Calu3 (cell line): ENCODE results near the gene FABP1. TPM values are rescaled to one million over a fixed set of nuclear protein-coding genes. Genes with fewer than 3 reads are reported as not detected.

Experiments used
- BruUV-seq: library from RNA; stranded (reverse); fragments of 400-500 nt; replicated peaks from 2 replicates; lab custom pipeline; 2021; lab: Mats Ljungman, UMichigan
- CTCF ChIA-PET: fragments of 300-600 bp; sonication (Branson Sonifier 250); formaldehyde crosslinking; loops from one replicate; lab custom pipeline; 2022; ENCODE audit warnings: antibody characterized with exemption; lab: Charles Lee
- DNase-seq: peaks from one replicate; pipeline ENCODE4 v3.0.0; 2022
- H3K27ac Mint-ChIP-seq: one replicate; pipeline ENCODE4 v1.8.0; 2022; ENCODE audit warnings: mixed read lengths; ENCODE audit not compliant: unreplicated experiment
- H3K27me3 Mint-ChIP-seq: one replicate; pipeline ENCODE4 v1.8.0; 2022; ENCODE audit warnings: mixed read lengths; ENCODE audit not compliant: unreplicated experiment
- H3K36me3 Mint-ChIP-seq: one replicate; pipeline ENCODE4 v1.8.0; 2022; ENCODE audit warnings: mild to moderate bottlenecking, moderate library complexity, mixed read lengths; ENCODE audit not compliant: insufficient read depth, unreplicated experiment
- H3K4me1 Mint-ChIP-seq: one replicate; pipeline ENCODE4 v1.8.0; 2022; ENCODE audit warnings: mild to moderate bottlenecking, low read depth, mixed read lengths; ENCODE audit not compliant: unreplicated experiment
- H3K4me3 Mint-ChIP-seq: one replicate; pipeline ENCODE4 v1.8.0; 2022; ENCODE audit warnings: mild to moderate bottlenecking, low read depth, moderate library complexity, mixed read lengths; ENCODE audit not compliant: unreplicated experiment
- H3K9me3 Mint-ChIP-seq: one replicate; pipeline ENCODE4 v1.8.0; 2022; ENCODE audit warnings: low read depth, mixed read lengths; ENCODE audit not compliant: unreplicated experiment
- intact Hi-C: fragments of 100-400 bp; cut with micrococcal nuclease; formaldehyde crosslinking; loops from one replicate; pipeline ENCODE4 v1.10.0; 2022; ENCODE audit not compliant: unreplicated experiment
- total RNA-seq: library from RNA; stranded (reverse); gene quantifications from 2 replicates; pipeline ENCODE4 v1.2.3, GENCODE V29; 2022
- TF ChIP-seq, protein P1 (sequence below): fragments of 200-600 bp; IDR thresholded peaks from one replicate; pipeline ENCODE4 v1.8.0; 2022; ENCODE audit warnings: antibody characterized with exemption; ENCODE audit not compliant: unreplicated experiment

FABP1 gene
- total RNA-seq, 1 experiment from 2014 or later: not detected

- Mint-ChIP-seq H3K27ac (no peak overlapping the region), H3K4me3 (no peak overlapping the region), H3K4me1 (no peaks in the 10 kb centered on the region), H3K27me3 (peaks cover 45% of the 10 kb centered on the region), H3K9me3 (peaks cover 9% of the 10 kb centered on the region), H3K36me3 (no peaks in the 10 kb centered on the region)
- intact Hi-C loops: no loop called here
- no peak for DNase-seq
- CTCF ChIA-PET: no interaction called here
- TF ChIP-seq, protein P1, sequence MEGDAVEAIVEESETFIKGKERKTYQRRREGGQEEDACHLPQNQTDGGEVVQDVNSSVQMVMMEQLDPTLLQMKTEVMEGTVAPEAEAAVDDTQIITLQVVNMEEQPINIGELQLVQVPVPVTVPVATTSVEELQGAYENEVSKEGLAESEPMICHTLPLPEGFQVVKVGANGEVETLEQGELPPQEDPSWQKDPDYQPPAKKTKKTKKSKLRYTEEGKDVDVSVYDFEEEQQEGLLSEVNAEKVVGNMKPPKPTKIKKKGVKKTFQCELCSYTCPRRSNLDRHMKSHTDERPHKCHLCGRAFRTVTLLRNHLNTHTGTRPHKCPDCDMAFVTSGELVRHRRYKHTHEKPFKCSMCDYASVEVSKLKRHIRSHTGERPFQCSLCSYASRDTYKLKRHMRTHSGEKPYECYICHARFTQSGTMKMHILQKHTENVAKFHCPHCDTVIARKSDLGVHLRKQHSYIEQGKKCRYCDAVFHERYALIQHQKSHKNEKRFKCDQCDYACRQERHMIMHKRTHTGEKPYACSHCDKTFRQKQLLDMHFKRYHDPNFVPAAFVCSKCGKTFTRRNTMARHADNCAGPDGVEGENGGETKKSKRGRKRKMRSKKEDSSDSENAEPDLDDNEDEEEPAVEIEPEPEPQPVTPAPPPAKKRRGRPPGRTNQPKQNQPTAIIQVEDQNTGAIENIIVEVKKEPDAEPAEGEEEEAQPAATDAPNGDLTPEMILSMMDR: no peak
- BruUV-seq: no TSS peak
Observed at GRCh38 chr2:88144914-88145497, 17.1 kb upstream of the FABP1 start.

DNA sequence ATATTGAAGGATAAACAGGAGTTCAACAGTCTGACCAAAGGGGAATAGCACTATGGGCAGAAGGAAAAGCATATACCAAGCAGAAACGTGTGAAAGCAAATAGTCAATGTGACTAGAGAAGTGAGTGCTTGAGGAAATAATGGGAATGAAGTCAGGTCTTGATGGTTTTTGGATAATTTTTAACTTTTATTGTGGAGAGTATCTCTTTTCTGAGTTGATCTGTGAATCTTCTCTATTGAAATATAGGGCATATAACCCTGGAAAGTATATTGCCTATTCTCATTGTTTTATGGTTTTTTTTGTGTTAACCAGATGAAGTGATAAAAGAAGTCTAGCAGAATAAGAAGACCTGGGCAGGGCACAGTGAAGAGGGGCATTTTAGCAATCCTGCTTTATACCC is 16.4 kb upstream of the FABP1 start:
- Mint-ChIP-seq H3K4me3 (no peak overlapping the region), H3K4me1 (no peaks in the 10 kb centered on the region), H3K36me3 (no peaks in the 10 kb centered on the region), H3K9me3 (peaks cover 8% of the 10 kb centered on the region), H3K27ac (no peak overlapping the region), H3K27me3 (peaks cover 45% of the 10 kb centered on the region)
- CTCF ChIA-PET: no interaction called here
- TF ChIP-seq, protein P1: no peak
- no peak for DNase-seq
- BruUV-seq: no TSS peak
- intact Hi-C loops: no loop called here

DNA sequence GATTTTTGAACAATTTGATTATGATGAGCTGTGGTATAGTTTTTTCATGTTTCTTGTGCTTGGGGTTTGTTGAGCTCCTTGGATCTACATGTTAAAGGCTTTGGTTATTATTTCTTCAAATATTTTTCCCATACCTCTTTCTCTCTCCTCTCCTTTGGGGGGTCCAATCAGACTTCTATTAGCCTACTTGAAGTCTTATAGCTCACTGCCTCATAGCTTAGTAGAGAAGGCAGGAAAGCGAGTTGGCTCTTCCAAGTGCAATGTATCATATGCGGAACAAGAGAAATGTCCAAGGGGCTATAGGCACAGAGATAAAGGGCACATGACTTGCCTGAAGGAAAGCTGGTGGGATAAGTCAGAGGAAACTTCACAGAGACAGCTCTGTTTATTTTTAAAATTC is 14.1 kb upstream of the FABP1 start:
- CTCF ChIA-PET: no interaction called here
- intact Hi-C loops: no loop called here
- Mint-ChIP-seq H3K4me1 (no peaks in the 10 kb centered on the region), H3K27me3 (peaks cover 51% of the 10 kb centered on the region), H3K9me3 (peaks cover 4% of the 10 kb centered on the region), H3K4me3 (no peak overlapping the region), H3K27ac (no peak overlapping the region), H3K36me3 (no peaks in the 10 kb centered on the region)
- no peak for DNase-seq
- TF ChIP-seq, protein P1: no peak
- BruUV-seq: no TSS peak

- CTCF ChIA-PET: no interaction called here
- H3K27ac Mint-ChIP-seq: no peak overlapping the region
- BruUV-seq: no TSS peak
Observed at GRCh38 chr2:88139804-88140203, 11.9 kb upstream of the FABP1 start.

More at GRCh38 chr2:88139804-88140203, 11.9 kb upstream of the FABP1 start:
- Mint-ChIP-seq H3K4me3 (no peak overlapping the region), H3K27me3 (peaks cover 72% of the 10 kb centered on the region), H3K4me1 (no peaks in the 10 kb centered on the region), H3K36me3 (no peaks in the 10 kb centered on the region), H3K9me3 (peaks cover 4% of the 10 kb centered on the region)
- no peak for DNase-seq
- TF ChIP-seq, protein P1: no peak
- intact Hi-C loops: no loop called here
